HepG2 (cell line): ENCODE results near the gene OR2S2. TPM values are rescaled to one million over a fixed set of nuclear protein-coding genes. Genes with fewer than 3 reads are reported as not detected.
A peak's percentile ranks its signal among the peaks of the same experiment; 100 is the strongest.

Experiments
- SALL1 ChIP-seq: sonication (generic); formaldehyde crosslinking; IDR thresholded peaks from 2 replicates; pipeline ENCODE4 v1.8.0; 2022; ENCODE audit warnings: mild to moderate bottlenecking, missing genetic modification reagents
- SOX13 ChIP-seq, 3 experiments: fragments of 450-650 bp in 1 of 3; sonication (generic) in 1 of 3; formaldehyde crosslinking in 1 of 3; IDR thresholded peaks in 2 of 3; conservative IDR thresholded peaks in 1 of 3; 2 replicates each; pipeline versions ENCODE4 v1.5.0 to v1.6.1; 2016 to 2020; ENCODE audit warnings: antibody characterized with exemption in 1 of 3, mild to moderate bottlenecking in 1 of 3, missing compliant biosample characterization in 1 of 3, missing genetic modification reagents in 1 of 3, moderate library complexity in 1 of 3
- TGIF2 ChIP-seq: IDR thresholded peaks from 2 replicates; pipeline ENCODE4 v1.6.1; 2016; ENCODE audit warnings: control low read depth, missing compliant biosample characterization
- ZFP62 ChIP-seq: sonication (generic); formaldehyde crosslinking; IDR thresholded peaks from 2 replicates; pipeline ENCODE4 v1.4.0; 2020; ENCODE audit warnings: missing genetic modification reagents
- ZNF20 ChIP-seq: sonication (generic); formaldehyde crosslinking; IDR thresholded peaks from 2 replicates; pipeline ENCODE4 v1.4.0; 2020; ENCODE audit warnings: mild to moderate bottlenecking, moderate library complexity, missing genetic modification reagents
- ZNF552 ChIP-seq: sonication (generic); formaldehyde crosslinking; IDR thresholded peaks from 2 replicates; pipeline ENCODE4 v1.9.0; 2022; ENCODE audit warnings: missing genetic modification reagents, mild to moderate bottlenecking, borderline replicate concordance
- polyA plus RNA-seq, 8 experiments: library from polyadenylated mRNA; depleted of rRNA in 3 of 8; stranded (reverse) in 7 of 8; unstranded in 1 of 8; fragments of >200 nt; fragmentation: Illumina TruSeq in 4 of 8; extraction: Trizol in 4 of 8; gene quantifications; 2 replicates each; pipeline versions ENCODE4 v1.2.1 to v1.2.3, GENCODE V29; 2011 to 2016; ENCODE audit warnings: low read depth in 4 of 8, missing spikeins in 1 of 8, mixed read lengths in 1 of 8; ENCODE audit not compliant: insufficient read depth in 1 of 8
- total RNA-seq, 5 experiments: library from RNA; depleted of rRNA; stranded (reverse); fragments of >200 nt; fragmentation: Illumina TruSeq; extraction: Trizol; gene quantifications; 2 replicates each; pipeline ENCODE4 v1.2.3, GENCODE V29; 2016; ENCODE audit warnings: low read depth in 1 of 5
- TF ChIP-seq, protein P1 (sequence below): sonication (generic); formaldehyde crosslinking; IDR thresholded peaks from 2 replicates; pipeline ENCODE4 v1.4.0; 2020; ENCODE audit warnings: mild to moderate bottlenecking, missing genetic modification reagents, borderline replicate concordance
- TF ChIP-seq, protein P2 (sequence below): sonication (generic); formaldehyde crosslinking; conservative IDR thresholded peaks from 2 replicates; pipeline ENCODE4 v1.4.0; 2020; ENCODE audit warnings: mild to moderate bottlenecking, missing genetic modification reagents, moderate library complexity
- TF ChIP-seq, protein P3 (sequence below): sonication (generic); formaldehyde crosslinking; IDR thresholded peaks from 2 replicates; pipeline ENCODE4 v1.4.0; 2020; ENCODE audit warnings: missing genetic modification reagents
- TF ChIP-seq, protein P4 (sequence below): IDR thresholded peaks from 2 replicates; pipeline ENCODE4 v1.6.1; 2012; ENCODE audit warnings: inconsistent platforms
- TF ChIP-seq, protein P5 (sequence below): sonication (generic); formaldehyde crosslinking; IDR thresholded peaks from one replicate; pipeline ENCODE4 v1.5.1; 2020; ENCODE audit warnings: mild to moderate bottlenecking, missing genetic modification reagents; ENCODE audit errors: not compliant biosample characterization

The OR2S2 gene
- total and polyA plus RNA-seq, 2 of the 13 experiments (the other 11 are each of a cell fraction or from before 2014, with no cell fraction given): not detected

DNA sequence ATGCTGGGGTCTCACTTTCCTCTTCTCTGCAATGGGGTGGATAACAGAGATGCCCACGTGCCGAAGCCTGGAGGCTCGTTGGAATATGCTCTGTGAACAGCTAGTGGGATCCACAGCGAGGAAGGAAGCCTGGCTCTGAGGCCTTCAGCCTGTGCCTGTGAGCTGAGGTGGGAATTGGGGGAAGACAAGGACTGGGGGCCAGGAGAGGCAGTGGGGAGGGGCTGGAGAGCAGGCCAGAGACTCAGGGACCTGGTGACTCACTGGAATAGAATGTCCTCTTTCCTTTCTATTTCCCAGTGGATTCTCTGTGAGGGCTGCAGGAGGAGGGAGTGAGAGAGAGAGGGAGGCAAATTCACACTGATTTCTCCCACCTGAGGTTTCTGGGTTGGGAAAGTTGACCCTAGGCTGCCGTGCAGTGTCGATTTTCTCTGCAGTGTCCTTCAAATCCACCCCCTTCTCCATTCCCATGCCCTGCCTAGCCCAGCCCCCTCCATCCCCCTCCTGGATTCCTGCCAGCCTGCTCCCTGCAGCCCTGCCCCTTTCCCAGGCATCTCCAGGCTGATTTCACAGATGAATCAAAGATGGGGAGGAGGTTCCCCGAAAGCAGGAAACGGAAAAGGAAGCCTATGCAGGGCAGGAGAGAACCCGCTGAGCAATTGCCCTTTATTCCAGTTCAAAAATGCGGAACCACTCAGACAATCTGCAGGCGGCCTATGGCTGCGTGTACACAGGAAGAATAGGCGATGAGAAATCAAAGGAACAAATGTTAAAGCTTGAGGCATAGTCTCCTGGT is 50.0 kb downstream of the OR2S2 start (continued):
- TF ChIP-seq, protein P1, sequence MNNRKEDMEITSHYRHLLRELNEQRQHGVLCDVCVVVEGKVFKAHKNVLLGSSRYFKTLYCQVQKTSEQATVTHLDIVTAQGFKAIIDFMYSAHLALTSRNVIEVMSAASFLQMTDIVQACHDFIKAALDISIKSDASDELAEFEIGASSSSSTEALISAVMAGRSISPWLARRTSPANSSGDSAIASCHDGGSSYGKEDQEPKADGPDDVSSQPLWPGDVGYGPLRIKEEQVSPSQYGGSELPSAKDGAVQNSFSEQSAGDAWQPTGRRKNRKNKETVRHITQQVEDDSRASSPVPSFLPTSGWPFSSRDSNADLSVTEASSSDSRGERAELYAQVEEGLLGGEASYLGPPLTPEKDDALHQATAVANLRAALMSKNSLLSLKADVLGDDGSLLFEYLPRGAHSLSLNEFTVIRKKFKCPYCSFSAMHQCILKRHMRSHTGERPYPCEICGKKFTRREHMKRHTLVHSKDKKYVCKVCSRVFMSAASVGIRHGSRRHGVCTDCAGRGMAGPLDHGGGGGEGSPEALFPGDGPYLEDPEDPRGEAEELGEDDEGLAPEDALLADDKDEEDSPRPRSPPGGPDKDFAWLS (CRISPR knock-in tag): no peak
- TF ChIP-seq SOX13 (IDR thresholded peaks at IDR 0.05) (no peak), SOX13 (CRISPR knock-in tag; conservative IDR thresholded peaks at IDR 0.05 in 1 of 2, IDR thresholded peaks at IDR 0.05 in 1 of 2) (no peak), ZFP62 (CRISPR knock-in tag) (no peak), ZNF552 (CRISPR knock-in tag) (no peak), TGIF2 (no peak), SALL1 (no peak), ZNF20 (no peak)
- TF ChIP-seq, protein P2, sequence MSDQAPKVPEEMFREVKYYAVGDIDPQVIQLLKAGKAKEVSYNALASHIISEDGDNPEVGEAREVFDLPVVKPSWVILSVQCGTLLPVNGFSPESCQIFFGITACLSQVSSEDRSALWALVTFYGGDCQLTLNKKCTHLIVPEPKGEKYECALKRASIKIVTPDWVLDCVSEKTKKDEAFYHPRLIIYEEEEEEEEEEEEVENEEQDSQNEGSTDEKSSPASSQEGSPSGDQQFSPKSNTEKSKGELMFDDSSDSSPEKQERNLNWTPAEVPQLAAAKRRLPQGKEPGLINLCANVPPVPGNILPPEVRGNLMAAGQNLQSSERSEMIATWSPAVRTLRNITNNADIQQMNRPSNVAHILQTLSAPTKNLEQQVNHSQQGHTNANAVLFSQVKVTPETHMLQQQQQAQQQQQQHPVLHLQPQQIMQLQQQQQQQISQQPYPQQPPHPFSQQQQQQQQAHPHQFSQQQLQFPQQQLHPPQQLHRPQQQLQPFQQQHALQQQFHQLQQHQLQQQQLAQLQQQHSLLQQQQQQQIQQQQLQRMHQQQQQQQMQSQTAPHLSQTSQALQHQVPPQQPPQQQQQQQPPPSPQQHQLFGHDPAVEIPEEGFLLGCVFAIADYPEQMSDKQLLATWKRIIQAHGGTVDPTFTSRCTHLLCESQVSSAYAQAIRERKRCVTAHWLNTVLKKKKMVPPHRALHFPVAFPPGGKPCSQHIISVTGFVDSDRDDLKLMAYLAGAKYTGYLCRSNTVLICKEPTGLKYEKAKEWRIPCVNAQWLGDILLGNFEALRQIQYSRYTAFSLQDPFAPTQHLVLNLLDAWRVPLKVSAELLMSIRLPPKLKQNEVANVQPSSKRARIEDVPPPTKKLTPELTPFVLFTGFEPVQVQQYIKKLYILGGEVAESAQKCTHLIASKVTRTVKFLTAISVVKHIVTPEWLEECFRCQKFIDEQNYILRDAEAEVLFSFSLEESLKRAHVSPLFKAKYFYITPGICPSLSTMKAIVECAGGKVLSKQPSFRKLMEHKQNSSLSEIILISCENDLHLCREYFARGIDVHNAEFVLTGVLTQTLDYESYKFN (CRISPR knock-in tag): 0 out of 2 replicates have a peak, but pooled peaks have one; percentile 10
- TF ChIP-seq, protein P3, sequence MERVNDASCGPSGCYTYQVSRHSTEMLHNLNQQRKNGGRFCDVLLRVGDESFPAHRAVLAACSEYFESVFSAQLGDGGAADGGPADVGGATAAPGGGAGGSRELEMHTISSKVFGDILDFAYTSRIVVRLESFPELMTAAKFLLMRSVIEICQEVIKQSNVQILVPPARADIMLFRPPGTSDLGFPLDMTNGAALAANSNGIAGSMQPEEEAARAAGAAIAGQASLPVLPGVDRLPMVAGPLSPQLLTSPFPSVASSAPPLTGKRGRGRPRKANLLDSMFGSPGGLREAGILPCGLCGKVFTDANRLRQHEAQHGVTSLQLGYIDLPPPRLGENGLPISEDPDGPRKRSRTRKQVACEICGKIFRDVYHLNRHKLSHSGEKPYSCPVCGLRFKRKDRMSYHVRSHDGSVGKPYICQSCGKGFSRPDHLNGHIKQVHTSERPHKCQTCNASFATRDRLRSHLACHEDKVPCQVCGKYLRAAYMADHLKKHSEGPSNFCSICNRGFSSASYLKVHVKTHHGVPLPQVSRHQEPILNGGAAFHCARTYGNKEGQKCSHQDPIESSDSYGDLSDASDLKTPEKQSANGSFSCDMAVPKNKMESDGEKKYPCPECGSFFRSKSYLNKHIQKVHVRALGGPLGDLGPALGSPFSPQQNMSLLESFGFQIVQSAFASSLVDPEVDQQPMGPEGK (CRISPR knock-in tag): peak; percentile 27; the same call in 1 of the 2 replicates
- TF ChIP-seq, protein P4, sequence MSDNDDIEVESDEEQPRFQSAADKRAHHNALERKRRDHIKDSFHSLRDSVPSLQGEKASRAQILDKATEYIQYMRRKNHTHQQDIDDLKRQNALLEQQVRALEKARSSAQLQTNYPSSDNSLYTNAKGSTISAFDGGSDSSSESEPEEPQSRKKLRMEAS: 0 out of 2 replicates have a peak, but pooled peaks have one; percentile 9
- TF ChIP-seq, protein P5, sequence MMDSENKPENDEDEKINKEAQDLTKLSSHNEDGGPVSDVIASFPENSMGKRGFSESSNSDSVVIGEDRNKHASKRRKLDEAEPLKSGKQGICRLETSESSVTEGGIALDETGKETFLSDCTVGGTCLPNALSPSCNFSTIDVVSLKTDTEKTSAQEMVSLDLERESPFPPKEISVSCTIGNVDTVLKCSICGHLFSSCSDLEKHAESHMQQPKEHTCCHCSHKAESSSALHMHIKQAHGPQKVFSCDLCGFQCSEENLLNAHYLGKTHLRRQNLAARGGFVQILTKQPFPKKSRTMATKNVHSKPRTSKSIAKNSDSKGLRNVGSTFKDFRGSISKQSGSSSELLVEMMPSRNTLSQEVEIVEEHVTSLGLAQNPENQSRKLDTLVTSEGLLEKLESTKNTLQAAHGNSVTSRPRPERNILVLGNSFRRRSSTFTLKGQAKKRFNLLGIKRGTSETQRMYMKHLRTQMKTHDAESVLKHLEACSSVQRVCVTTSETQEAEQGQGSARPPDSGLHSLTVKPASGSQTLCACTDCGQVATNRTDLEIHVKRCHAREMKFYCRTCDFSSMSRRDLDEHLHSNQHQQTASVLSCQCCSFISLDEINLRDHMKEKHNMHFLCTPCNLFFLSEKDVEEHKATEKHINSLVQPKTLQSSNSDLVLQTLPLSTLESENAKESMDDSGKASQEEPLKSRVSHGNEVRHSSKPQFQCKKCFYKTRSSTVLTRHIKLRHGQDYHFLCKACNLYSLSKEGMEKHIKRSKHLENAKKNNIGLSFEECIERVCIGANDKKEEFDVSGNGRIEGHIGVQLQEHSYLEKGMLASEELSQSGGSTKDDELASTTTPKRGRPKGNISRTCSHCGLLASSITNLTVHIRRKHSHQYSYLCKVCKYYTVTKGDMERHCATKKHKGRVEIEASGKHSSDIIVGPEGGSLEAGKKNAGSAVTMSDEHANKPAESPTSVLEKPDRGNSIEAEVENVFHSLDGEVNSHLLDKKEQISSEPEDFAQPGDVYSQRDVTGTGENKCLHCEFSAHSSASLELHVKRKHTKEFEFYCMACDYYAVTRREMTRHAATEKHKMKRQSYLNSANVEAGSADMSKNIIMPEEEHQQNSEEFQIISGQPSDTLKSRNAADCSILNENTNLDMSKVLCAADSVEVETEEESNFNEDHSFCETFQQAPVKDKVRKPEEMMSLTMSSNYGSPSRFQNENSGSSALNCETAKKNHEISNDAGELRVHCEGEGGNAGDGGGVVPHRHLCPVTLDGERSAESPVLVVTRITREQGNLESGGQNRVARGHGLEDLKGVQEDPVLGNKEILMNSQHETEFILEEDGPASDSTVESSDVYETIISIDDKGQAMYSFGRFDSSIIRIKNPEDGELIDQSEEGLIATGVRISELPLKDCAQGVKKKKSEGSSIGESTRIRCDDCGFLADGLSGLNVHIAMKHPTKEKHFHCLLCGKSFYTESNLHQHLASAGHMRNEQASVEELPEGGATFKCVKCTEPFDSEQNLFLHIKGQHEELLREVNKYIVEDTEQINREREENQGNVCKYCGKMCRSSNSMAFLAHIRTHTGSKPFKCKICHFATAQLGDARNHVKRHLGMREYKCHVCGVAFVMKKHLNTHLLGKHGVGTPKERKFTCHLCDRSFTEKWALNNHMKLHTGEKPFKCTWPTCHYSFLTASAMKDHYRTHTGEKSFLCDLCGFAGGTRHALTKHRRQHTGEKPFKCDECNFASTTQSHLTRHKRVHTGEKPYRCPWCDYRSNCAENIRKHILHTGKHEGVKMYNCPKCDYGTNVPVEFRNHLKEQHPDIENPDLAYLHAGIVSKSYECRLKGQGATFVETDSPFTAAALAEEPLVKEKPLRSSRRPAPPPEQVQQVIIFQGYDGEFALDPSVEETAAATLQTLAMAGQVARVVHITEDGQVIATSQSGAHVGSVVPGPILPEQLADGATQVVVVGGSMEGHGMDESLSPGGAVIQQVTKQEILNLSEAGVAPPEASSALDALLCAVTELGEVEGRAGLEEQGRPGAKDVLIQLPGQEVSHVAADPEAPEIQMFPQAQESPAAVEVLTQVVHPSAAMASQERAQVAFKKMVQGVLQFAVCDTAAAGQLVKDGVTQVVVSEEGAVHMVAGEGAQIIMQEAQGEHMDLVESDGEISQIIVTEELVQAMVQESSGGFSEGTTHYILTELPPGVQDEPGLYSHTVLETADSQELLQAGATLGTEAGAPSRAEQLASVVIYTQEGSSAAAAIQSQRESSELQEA (CRISPR knock-in tag): no peak
